Sigmoid colon (tissue), 7 donors: ENCODE data around the gene NLGN1. TPM values are rescaled to one million over a fixed set of nuclear protein-coding genes. Genes with fewer than 3 reads are reported as not detected.

Source experiments
- DNase-seq: peaks from one replicate; pipeline ENCODE4 v3.0.0-alpha.2; 2019
- H3K27ac ChIP-seq, 4 donors: fragments of 200-600 bp; sonication (generic); one replicate each; pipeline ENCODE4 v1.5.1; 2016 to 2019; ENCODE audit warnings: mild to moderate bottlenecking in 1 of 4
- H3K27me3 ChIP-seq, 3 donors: fragments of 200-600 bp; sonication (generic); one replicate each; pipeline ENCODE4 v1.5.1; 2019; ENCODE audit warnings: mild to moderate bottlenecking in 1 of 3
- H3K36me3 ChIP-seq, 4 donors: fragments of 200-600 bp; sonication (generic); one replicate each; pipeline ENCODE4 v1.5.1; 2016 to 2019
- H3K4me1 ChIP-seq, 4 donors: fragments of 200-600 bp; sonication (generic); one replicate each; pipeline ENCODE4 v1.5.1; 2017 to 2019
- H3K4me3 ChIP-seq, 4 donors: fragments of 200-600 bp; sonication (generic); one replicate each; pipeline ENCODE4 v1.5.1; 2017 to 2019; ENCODE audit warnings: mild to moderate bottlenecking in 2 of 4, moderate library complexity in 1 of 4
- H3K9me3 ChIP-seq, 4 donors: fragments of 200-600 bp in 3 of 4; sonication (generic) in 3 of 4; one replicate each; pipeline versions ENCODE4 v1.5.1 to v1.6.1; 2013 to 2019
- CTCF ChIP-seq, 4 experiments: fragments of 450-650 bp in 3 of 4; fragments of 200-600 bp in 1 of 4; IDR thresholded peaks; one replicate each; pipeline ENCODE4 v1.5.1; 2016 to 2019; ENCODE audit warnings: antibody characterized with exemption in 4 of 4, mild to moderate bottlenecking in 3 of 4, moderate library complexity in 2 of 4
- EP300 ChIP-seq, 4 donors: sonication (generic); formaldehyde crosslinking; IDR thresholded peaks; one replicate each; pipeline ENCODE4 v1.6.1; 2017; ENCODE audit warnings: antibody characterized with exemption in 4 of 4
- POLR2A ChIP-seq, 2 donors: fragments of 450-650 bp; IDR thresholded peaks; one replicate each; pipeline ENCODE4 v1.6.1; 2016; ENCODE audit warnings: antibody characterized with exemption in 2 of 2, mild to moderate bottlenecking in 2 of 2, moderate library complexity in 2 of 2
- POLR2AphosphoS5 ChIP-seq, 4 donors: sonication (generic); formaldehyde crosslinking; IDR thresholded peaks; one replicate each; pipeline ENCODE4 v1.6.1; 2017; ENCODE audit warnings: antibody characterized with exemption in 4 of 4
- WGBS, 2 donors: extraction: QIAGEN DNeasy Blood & Tissue Kit; methylation state at CpG; one replicate each; pipeline ENCODE4 v1.1.7; 2013; 5-methylcytosine and 5-hydroxymethylcytosine counted together
- intact Hi-C: fragments of 100-400 bp; cut with DNase I; formaldehyde crosslinking; loops from one replicate; pipeline ENCODE4 v1.15.1; 2023
- polyA plus RNA-seq, 3 donors: library from polyadenylated mRNA; stranded (reverse); fragments of 200-250 nt; gene quantifications; one replicate each; pipeline ENCODE4 v1.2.3, GENCODE V29; 2013
- total RNA-seq, 4 donors: library from RNA; depleted of rRNA; stranded (reverse); fragments of >200 nt; gene quantifications; one replicate each; pipeline ENCODE4 v1.1.0, GENCODE V29; 2016
- donor health status: healthy with polysubstance abuse.
- donor health status: Bipolar disorder and iron deficiency.
- donor health status: healthy.

NLGN1 gene
- total and polyA plus RNA-seq, 7 donors, result under 0.01 to 33.5 (median 28.3) TPM; not detected in 1

- Histone ChIP-seq H3K4me1 (no peaks in the 10 kb centered on the region), H3K27ac (no peak overlapping the region), H3K27me3 (no peaks in the 10 kb centered on the region), H3K9me3 (no peaks in the 10 kb centered on the region), H3K4me3 (no peak overlapping the region), H3K36me3 (no peaks in the 10 kb centered on the region)
- TF ChIP-seq EP300 (IDR thresholded peaks at IDR 0.05) (no peak), CTCF (IDR thresholded peaks at IDR 0.05) (no peak)
- intact Hi-C loops, result no loop called here
- no peak for DNase-seq
- WGBS, 2 donors, result 34 to 46% methylated on average over 2 of the region's 2 CpGs
Observed at GRCh38 chr3:173750095-173750494, 352.6 kb downstream of the NLGN1 start.

GRCh38 chr3:173750591-173750990 is 353.0 kb downstream of the NLGN1 start:
- Histone ChIP-seq H3K36me3 (no peaks in the 10 kb centered on the region), H3K4me1 (no peaks in the 10 kb centered on the region), H3K27me3 (no peaks in the 10 kb centered on the region), H3K27ac (no peak overlapping the region), H3K4me3 (no peak overlapping the region), H3K9me3 (no peaks in the 10 kb centered on the region)
- intact Hi-C loops, result no loop called here
- DNase-seq, result no peak
- TF ChIP-seq CTCF (IDR thresholded peaks at IDR 0.05) (no peak), POLR2AphosphoS5 (IDR thresholded peaks at IDR 0.05) (no peak), POLR2A (IDR thresholded peaks at IDR 0.05) (no peak), EP300 (IDR thresholded peaks at IDR 0.05) (no peak)
- 87% methylated on average over 1 of the region's 1 CpG for WGBS, 2 donors

- Histone ChIP-seq H3K9me3 (no peaks in the 10 kb centered on the region), H3K36me3 (no peaks in the 10 kb centered on the region), H3K27me3 (no peaks in the 10 kb centered on the region), H3K4me1 (no peaks in the 10 kb centered on the region), H3K4me3 (no peak overlapping the region), H3K27ac (no peak overlapping the region)
- intact Hi-C loops, result no loop called here
- no peak for DNase-seq
- TF ChIP-seq POLR2AphosphoS5 (IDR thresholded peaks at IDR 0.05) (no peak), CTCF (IDR thresholded peaks at IDR 0.05) (no peak), EP300 (IDR thresholded peaks at IDR 0.05) (no peak), POLR2A (IDR thresholded peaks at IDR 0.05) (no peak)
Observed at GRCh38 chr3:173753593-173753992, 356.0 kb downstream of the NLGN1 start.

GRCh38 chr3:173755161-173755560 is 357.6 kb downstream of the NLGN1 start:
- TF ChIP-seq EP300 (IDR thresholded peaks at IDR 0.05), result no peak
- TF ChIP-seq CTCF (IDR thresholded peaks at IDR 0.05), result no peak
- no peak for TF ChIP-seq POLR2A (IDR thresholded peaks at IDR 0.05)
- no peak for TF ChIP-seq POLR2AphosphoS5 (IDR thresholded peaks at IDR 0.05)
- Histone ChIP-seq H3K27ac (no peak overlapping the region), H3K9me3 (no peaks in the 10 kb centered on the region), H3K4me1 (no peaks in the 10 kb centered on the region), H3K27me3 (no peaks in the 10 kb centered on the region), H3K4me3 (no peak overlapping the region), H3K36me3 (no peaks in the 10 kb centered on the region)
- intact Hi-C loops, result no loop called here
- no peak for DNase-seq

- Histone ChIP-seq H3K9me3 (no peaks in the 10 kb centered on the region), H3K36me3 (no peaks in the 10 kb centered on the region), H3K4me1 (peaks cover 0 to 3% (median 0%) of the 10 kb centered on the region in 4 donors), H3K27me3 (no peaks in the 10 kb centered on the region), H3K27ac (no peak overlapping the region), H3K4me3 (no peak overlapping the region)
- intact Hi-C loops, result no loop called here
- DNase-seq, result no peak
- TF ChIP-seq POLR2A (IDR thresholded peaks at IDR 0.05) (no peak), EP300 (IDR thresholded peaks at IDR 0.05) (no peak), POLR2AphosphoS5 (IDR thresholded peaks at IDR 0.05) (no peak)
- 67 to 83% methylated on average over 4 of the region's 4 CpGs for WGBS, 2 donors
Observed at GRCh38 chr3:173761161-173761560, 363.6 kb downstream of the NLGN1 start.
